Measurements from ENCODE around the gene CSPG4.
"Not testable (repeated sequence)": the region's sequence is repeated elsewhere in the genome, so short reads cannot be mapped to it uniquely, and the experiment has no call there.

CSPG4 gene

DNA sequence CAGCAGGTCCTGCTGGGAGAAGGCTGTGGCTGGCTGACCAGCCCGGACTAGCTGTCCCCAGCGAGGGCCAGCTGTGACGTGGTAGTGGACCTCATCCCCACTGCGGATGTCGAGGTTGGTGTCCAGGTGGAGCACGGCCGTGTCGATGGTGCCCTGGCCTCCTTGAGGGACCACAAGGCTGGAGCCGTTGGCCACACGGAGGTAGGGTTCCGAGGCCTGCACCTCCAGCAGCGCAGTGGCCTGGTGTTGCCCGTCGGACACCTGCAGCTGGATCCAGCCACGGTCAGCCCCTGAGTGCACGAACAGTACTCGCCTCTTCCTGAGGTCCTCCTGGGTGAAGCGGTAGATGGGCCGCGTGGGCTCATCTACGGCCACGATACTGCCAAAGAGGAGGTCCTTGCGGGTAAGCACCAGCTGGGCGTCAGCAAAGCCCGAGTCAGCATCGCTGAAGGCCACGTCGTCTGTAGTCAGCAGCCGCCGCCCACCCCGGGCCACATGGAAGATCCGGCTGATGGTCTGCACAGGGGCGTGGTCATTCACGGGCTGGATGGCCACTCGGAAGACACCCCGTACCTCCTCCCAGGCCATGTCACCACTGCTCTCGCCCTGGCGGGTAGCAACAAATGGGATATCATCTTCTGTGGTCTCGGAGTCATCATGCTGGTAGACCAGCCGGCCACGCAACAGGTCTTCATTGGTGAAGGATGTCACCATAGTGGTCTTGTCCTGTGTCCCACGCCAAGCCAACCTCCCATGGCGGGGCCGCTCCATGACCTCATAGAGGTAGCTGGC is 25.0 kb downstream of the CSPG4 start:
- no peak for FAIRE-seq

GRCh38 chr15:75686212-75686642 is 26.4 kb downstream of the CSPG4 start:
- not testable (repeated sequence) for FAIRE-seq

DNA sequence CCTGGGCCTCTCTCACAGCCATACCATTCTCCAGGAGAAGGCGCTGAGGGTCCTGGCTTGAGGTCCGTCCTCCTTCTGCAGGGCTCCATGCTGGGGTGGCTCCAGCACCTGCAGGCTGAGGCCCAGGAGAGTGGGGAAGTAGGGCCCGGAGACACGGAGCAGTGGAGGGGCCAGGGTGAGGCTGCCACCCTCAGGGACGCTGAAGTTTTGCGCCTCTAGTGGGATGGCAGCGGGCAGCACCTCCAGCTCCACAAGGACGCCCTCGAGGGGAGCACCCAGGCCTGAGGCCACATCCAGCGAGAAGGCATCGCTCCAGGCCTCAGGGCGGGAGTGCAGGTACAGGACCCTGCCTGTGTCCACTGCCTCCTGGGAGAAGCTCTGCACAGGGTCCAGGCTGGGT is 27.5 kb downstream of the CSPG4 start:
- no peak for FAIRE-seq

- FAIRE-seq, result no peak
Observed at GRCh38 chr15:75684648-75685047, 28.0 kb downstream of the CSPG4 start.

- FAIRE-seq, result not testable (repeated sequence)
Observed at GRCh38 chr15:75683646-75684312, 28.9 kb downstream of the CSPG4 start.

- FAIRE-seq, result no peak
Observed at GRCh38 chr15:75682181-75683135, 30.2 kb downstream of the CSPG4 start.

GRCh38 chr15:75680007-75680789 is 32.5 kb downstream of the CSPG4 start:
- no peak for FAIRE-seq

GRCh38 chr15:75678324-75678690 is 34.3 kb downstream of the CSPG4 start:
- FAIRE-seq, result not testable (repeated sequence)

DNA sequence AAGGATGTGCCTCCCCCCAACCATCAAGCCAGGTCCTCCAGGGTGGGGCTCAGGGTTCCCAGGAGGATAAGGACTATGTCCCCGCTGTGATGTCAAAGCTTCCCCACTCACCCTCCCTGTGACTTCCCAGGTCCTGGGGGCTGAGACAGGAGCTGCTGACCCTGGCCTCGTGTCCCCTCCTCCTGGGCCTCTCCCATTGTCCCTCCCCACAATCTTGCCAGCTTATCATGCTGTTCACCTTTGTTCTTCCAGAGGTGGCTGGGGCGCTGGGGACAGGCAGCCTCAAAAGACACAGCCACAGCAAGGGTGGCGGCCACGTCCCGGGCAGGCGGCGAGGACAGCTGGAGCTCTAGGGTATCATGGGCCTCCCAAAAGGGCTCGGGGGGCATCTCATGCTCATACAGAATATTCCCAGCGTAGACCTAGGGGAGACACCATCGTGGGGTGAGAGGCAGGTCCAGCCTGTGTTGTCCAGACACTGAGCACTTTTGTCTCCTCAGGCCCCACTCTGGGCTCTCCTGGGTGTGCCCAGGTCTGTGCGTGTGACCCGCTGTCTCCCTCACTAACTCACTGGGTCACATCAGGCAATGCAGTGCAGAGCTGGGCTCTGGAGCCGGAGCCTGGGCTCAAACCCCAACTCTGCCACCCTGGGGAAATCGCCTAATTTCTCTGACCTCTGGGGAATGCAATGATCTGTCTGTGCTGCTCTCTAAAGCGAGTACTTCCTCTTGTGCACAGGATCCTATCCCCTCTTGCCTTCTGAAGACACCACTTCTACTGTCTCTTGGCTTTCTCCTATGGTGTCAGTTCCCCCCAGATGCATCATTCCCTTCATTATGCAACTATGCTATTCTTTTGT is 35.0 kb downstream of the CSPG4 start:
- FAIRE-seq, result no peak

DNA sequence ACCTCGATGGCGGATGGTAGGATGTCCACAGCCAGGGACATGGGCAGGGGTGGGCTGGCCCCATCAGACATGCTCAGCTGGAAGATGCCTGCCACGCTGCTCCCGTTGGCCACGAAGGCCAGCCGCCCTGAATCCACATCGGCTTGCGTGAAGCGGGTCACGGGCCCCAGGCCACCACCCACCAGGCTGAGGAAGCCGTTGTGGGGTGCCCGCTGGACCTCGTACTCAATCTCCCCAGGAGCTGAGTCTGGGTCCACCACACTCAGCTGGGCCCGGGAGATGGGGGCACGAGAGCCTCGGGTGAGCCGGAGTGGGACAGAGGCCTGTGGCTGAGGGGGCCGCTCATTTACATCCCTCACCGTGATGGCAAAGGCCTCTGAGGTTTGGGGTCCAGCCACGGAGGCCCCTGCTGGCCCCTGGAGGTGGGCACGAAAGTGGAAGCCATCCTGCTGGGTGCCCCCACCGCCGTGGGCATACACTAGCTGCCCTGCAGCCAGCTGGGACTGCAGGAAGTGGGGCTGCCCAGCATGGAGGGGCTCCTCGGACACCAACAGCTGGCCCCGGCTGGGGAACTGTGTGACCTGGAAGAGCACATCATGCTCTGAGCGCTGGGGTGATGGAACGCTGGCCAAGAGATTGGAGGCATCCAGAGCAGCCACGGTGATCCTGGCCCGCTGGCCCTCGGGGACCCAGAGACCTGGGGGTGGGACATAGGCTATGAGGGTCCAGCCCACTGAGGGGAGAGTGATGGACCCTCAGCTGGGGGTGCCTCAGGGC is 35.8 kb downstream of the CSPG4 start:
- FAIRE-seq, result no peak

DNA sequence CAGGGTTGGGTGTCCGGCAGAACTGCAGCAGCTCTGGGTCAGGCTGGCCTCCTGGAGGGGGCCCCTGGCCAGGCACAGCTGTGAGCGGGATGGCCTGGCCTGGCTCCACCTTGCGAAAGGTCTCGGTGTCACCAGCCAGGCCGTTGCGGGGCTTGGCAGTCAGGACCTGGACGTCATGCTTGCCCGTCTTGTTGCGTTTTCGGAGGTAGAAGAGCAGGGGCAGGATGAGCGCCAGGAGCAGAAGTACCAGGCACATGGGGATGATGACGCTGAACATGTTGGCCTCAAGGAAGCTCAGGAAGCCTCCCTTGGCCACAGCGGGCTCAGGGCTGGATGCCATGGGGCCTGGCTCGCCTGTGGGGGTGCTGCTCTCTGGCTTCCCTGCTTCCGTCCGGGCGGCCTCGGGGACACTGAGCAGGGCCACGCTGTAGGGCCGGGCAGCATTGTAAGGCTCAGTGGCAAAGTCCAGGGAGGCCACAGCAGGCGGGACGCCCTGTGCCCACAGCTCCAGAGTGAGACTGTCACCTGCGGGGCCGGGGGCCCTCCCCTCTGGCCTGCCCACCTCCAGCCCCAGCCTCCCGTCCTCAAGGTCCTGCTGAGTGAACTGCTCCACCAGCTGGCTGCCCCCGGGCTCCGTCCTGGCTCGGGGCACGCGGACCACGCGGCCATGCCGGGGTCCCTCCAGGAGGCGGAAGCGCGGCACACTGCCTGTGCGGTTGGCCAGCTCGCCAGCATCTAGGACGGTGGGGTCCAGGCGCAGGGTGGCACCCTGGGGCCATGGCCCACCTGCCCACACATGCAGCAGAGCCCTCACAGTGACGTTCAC is 36.9 kb downstream of the CSPG4 start:
- no peak for FAIRE-seq

- no peak for FAIRE-seq
Observed at GRCh38 chr15:75674366-75674765, 38.3 kb downstream of the CSPG4 start.

DNA sequence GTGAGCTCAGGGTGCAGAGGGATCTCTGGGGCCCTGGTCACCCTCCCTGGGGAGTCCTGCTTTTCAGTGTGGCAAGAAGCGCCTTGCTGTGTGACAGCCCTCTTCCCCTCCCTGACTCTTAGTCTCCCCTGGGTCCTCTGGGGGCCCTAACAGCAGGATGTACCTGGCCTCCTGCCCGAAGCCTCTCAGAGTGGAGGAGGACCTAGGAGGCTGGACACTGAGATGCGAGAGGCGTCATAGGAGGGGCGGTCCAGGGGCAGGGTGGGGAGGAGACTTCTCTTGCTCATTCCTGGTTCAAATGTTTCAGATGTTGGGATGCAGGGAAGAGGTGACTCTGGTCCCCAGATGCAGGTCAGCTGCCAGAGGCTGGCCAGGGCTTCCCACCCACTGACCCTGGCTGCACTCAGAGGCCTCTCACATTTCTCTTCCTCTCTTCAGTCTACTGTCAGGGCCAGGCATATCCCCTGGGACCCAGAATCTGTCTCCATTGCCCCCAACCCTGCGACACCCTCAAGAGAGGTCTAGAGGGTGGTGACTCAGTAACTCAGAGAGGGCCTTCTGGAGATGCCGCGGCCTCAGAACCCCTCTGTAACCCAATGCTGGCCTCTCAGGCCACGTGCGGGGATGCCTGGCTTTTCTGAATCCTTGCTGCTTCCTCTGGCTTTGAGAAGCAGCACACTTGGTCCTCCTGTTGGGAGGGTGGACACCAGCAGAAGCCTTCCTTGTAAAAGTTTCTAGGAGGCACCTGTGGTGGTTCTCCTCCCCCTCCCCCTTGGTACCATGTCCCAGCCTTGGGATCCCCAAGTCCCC is 39.0 kb downstream of the CSPG4 start:
- no peak for FAIRE-seq

GRCh38 chr15:75672646-75673425 is 39.8 kb downstream of the CSPG4 start:
- no peak for FAIRE-seq

DNA sequence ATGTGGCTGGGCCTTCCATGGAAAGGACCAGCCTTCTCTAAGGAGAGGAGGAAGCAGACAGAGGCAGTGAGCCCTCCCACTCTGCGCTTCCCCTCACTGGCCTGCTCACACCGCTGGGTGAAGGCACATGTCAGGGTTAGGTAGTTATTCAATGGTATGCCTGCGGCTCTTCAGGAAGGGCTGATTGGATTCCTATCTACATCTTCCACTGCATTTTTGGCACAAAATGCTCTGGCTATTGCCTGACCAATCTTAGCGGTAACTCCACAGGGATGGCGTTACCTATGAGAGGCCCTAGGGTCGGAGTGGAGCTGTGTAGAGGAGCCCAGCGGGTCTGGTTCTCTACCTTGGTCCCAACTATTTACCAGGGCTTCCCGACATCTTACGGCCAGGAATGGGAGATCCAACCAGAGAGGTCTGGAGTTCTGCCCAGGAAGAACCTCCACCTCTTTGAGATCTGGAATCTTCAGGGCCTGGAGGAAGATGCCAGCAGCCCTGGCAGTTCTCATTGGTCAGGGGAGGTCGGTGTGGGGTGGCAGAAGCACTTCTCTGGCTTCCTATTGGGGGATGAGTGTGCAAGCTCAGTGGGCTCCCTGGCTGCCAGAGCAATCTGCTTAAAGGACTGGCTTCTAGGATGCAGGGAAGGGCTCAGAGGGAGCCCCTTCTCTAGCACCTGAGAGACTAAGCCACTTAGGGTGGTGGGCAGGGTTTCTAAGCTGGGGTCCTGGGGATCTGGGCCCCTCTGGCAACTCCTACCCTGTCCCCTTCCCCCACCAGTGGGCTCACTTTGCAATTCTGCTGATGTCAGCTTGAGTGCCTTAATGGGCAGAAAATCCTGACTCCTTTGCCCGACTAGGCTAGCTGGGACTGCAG is 40.7 kb downstream of the CSPG4 start:
- no peak for FAIRE-seq

DNA sequence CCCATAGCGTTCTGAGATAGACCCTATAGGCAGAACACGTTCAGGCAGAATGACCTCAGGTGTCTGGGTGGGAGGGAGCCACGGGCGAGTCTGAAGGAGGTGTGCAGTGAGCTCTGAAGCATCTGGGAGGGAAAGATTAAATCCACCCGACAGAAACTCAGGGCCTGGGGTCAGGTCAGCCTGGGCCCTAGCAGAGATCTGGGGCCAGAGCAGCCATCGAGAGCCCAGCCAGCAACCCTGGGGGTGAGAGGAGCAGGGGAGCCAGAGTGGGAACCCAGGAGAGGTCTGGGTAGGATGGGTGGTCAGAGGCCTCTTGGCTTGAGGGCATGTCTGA is 42.8 kb downstream of the CSPG4 start:
- no peak for FAIRE-seq

Data from islet of Langerhans (tissue), 1 donor.